HS-27A (cell line): Measurements from ENCODE around the gene SYT1.

Experiments
- DNase-seq: peaks from one replicate; pipeline ENCODE4 v3.0.0-alpha.2; 2012; ENCODE audit warnings: low read depth, missing footprints

Gene SYT1

GRCh38 chr12:79356216-79356615, 491.6 kb downstream of the SYT1 start:
- DNase-seq: no peak

- no peak for DNase-seq
These were observed 492.5 kb downstream of the SYT1 start for GRCh38 chr12:79357048-79357447.

- DNase-seq: no peak
These were observed 494.2 kb downstream of the SYT1 start for GRCh38 chr12:79358716-79359300.

- no peak for DNase-seq
These were observed 495.7 kb downstream of the SYT1 start for GRCh38 chr12:79360286-79360685.

- DNase-seq: no peak
These were observed 496.4 kb downstream of the SYT1 start for GRCh38 chr12:79360936-79361335.

- DNase-seq: no peak
These were observed 499.6 kb downstream of the SYT1 start for GRCh38 chr12:79364197-79364596.

- DNase-seq: no peak
These were observed 501.8 kb downstream of the SYT1 start for GRCh38 chr12:79366374-79366773.

GRCh38 chr12:79367032-79367589, 502.5 kb downstream of the SYT1 start:
- no peak for DNase-seq

- no peak for DNase-seq
These were observed 505.4 kb downstream of the SYT1 start for GRCh38 chr12:79370021-79370420.

- DNase-seq: no peak
These were observed 506.7 kb downstream of the SYT1 start for GRCh38 chr12:79371226-79371625.

- no peak for DNase-seq
These were observed 509.4 kb downstream of the SYT1 start for GRCh38 chr12:79373896-79374499.

GRCh38 chr12:79374545-79374944, 510.0 kb downstream of the SYT1 start:
- no peak for DNase-seq

GRCh38 chr12:79375050-79375449, 510.5 kb downstream of the SYT1 start:
- DNase-seq: no peak

GRCh38 chr12:79378496-79378895, 513.9 kb downstream of the SYT1 start:
- no peak for DNase-seq

GRCh38 chr12:79380402-79380801, 515.8 kb downstream of the SYT1 start:
- DNase-seq: no peak

GRCh38 chr12:79381248-79382208, 517.0 kb downstream of the SYT1 start:
- DNase-seq: no peak

- no peak for DNase-seq
These were observed 520.0 kb downstream of the SYT1 start for GRCh38 chr12:79384551-79384950.

- no peak for DNase-seq
These were observed 523.4 kb downstream of the SYT1 start for GRCh38 chr12:79388011-79388410.

GRCh38 chr12:79393842-79394241, 529.3 kb downstream of the SYT1 start:
- no peak for DNase-seq

- DNase-seq: no peak
These were observed 533.0 kb downstream of the SYT1 start for GRCh38 chr12:79397609-79398008.

GRCh38 chr12:79400481-79400880, 535.9 kb downstream of the SYT1 start:
- DNase-seq: no peak

GRCh38 chr12:79402606-79403005, 538.0 kb downstream of the SYT1 start:
- DNase-seq: no peak

- no peak for DNase-seq
These were observed 542.4 kb downstream of the SYT1 start for GRCh38 chr12:79406993-79407392.
